ENCODE results near the gene CHMP5.

CHMP5 gene

DNA sequence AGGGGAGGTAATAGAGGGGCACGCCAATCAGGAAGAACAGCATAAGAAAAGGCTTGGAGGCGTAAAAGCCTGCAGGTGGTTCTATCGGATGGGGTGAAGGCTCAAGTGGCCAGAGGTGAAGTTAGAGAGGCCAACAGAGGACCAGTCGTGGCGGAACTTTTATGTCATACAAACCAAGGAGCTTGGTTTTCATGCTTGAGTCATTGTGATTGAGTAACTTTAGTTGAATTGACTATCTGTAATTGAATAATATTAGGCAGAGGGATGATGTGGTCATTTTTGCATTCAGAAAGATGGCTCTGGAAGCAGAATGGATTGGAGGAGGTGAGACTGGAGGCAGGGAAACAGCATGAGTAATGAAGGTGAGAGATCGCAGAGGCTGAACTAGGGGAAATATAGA is 32.0 kb upstream of the CHMP5 start:
- no peak for DNase-seq (ENCODE audit: low read depth)
- TF ChIP-seq, protein P1, sequence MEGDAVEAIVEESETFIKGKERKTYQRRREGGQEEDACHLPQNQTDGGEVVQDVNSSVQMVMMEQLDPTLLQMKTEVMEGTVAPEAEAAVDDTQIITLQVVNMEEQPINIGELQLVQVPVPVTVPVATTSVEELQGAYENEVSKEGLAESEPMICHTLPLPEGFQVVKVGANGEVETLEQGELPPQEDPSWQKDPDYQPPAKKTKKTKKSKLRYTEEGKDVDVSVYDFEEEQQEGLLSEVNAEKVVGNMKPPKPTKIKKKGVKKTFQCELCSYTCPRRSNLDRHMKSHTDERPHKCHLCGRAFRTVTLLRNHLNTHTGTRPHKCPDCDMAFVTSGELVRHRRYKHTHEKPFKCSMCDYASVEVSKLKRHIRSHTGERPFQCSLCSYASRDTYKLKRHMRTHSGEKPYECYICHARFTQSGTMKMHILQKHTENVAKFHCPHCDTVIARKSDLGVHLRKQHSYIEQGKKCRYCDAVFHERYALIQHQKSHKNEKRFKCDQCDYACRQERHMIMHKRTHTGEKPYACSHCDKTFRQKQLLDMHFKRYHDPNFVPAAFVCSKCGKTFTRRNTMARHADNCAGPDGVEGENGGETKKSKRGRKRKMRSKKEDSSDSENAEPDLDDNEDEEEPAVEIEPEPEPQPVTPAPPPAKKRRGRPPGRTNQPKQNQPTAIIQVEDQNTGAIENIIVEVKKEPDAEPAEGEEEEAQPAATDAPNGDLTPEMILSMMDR (IDR thresholded peaks at IDR 0.05; ENCODE audit: control insufficient read depth, insufficient read depth, low read depth, low read length, missing control alignments): no peak
- no peak overlapping the region for H3K4me3 ChIP-seq (ENCODE audit: control insufficient read depth, low read depth, low read length)

DNA sequence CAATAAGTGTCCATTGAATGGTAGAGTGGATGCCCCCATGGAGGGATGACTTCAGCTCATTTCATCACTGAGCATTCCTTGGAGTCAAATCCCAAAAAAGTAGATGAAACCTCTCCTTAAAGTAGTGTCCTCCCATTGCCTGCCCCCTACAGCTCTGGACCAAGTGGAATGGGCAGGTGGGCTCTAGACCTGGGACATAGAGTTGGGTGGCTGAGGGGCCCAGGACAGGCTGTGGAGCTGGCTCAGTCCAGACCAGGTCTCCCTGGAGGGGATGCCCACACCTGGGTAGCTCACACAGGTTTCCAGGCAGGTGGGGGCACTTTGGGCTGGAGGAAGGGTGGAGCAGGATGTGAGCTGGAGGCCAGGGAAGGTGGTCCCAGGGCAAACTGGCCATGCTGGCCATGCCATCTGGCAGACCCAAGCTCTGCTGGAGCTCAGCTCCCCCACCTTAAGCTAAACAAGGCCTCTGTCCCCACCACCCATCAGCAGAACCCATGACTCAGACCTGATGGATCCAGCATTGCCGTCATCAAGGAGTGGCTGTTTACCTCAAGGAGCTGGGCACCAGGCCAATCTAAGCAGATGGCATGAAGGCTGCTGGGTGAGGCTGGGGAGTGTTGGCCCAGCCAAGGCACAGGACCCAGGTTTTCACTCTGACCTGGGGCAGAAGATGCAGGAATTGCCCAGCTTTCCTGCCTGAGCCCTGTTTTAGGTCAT is 31.1 kb upstream of the CHMP5 start:
- no peak overlapping the region for H3K4me3 ChIP-seq (ENCODE audit: control insufficient read depth, low read depth, low read length)
- TF ChIP-seq, protein P1 (IDR thresholded peaks at IDR 0.05; ENCODE audit: control insufficient read depth, insufficient read depth, low read depth, low read length, missing control alignments): no peak
- peak; percentile 75 for DNase-seq (ENCODE audit: low read depth)

DNA sequence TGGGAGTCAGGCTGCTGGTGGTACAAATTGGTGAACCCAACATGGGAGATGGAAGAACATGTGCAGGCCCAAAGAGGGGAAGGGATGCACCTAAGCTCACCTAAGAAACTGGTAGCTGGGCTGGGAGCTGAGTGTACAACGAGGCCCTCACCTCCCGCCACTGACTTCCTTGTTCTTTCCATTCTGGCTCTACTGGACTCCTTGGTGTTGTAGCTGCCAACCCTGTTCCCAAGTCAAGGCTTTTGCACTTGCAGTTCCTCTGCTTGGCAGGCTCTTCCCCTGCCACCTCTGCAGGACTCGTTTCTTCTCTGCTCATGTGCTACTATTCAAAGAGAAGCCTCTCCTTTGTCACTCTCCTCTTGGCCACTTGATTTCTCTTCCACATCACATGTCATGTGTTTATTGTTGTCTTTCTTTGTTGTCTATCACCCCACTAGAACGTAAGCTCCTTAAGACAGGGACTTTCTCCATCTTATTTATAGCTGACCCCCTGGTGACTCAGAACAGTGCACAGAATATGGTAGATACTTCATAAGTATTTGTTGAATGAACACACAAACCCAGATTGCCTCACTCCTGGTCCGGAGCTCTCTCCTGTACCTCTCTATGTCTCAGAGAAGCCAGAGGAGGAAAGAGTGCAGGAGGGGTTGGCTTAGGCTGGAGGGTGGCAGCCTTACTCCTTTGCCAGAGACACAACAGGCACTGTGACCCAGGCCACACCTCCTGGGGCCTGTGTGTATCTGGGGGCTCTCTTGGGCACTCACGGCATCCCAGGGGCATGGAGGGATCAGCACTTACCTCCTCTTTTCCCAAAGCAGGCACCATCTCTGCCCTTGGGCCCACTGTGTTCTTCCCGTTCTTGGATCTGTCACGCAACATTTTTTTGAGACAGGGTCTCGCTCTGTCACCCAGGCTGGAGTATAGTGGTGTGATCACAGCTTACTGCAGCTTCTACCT is 30.1 kb upstream of the CHMP5 start:
- no peak overlapping the region for H3K4me3 ChIP-seq (ENCODE audit: control insufficient read depth, low read depth, low read length)
- TF ChIP-seq, protein P1 (IDR thresholded peaks at IDR 0.05; ENCODE audit: control insufficient read depth, insufficient read depth, low read depth, low read length, missing control alignments): no peak
- DNase-seq (ENCODE audit: low read depth): no peak

DNA sequence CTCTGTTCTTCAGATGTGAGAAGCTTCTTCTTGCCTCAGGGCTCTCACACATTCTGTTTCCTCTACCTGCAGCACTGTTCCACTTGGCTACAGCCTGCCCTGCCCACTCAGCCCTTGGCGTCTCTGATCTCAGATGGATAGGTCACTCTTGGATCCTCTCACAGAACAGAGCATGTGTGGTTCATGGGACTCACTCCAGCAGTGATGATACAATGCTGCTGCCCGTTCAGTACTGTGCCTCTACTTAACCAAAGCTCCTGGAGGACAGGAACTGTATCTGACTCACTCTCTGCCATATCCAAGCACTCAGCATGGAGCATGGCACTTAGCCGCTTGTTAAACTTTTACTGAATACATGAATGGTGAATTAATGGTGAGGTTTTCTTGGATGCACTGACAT is 28.3 kb upstream of the CHMP5 start:
- DNase-seq (ENCODE audit: low read depth): no peak
- TF ChIP-seq, protein P1 (IDR thresholded peaks at IDR 0.05; ENCODE audit: control insufficient read depth, insufficient read depth, low read depth, low read length, missing control alignments): no peak
- H3K4me3 ChIP-seq (ENCODE audit: control insufficient read depth, low read depth, low read length): no peak overlapping the region

DNA sequence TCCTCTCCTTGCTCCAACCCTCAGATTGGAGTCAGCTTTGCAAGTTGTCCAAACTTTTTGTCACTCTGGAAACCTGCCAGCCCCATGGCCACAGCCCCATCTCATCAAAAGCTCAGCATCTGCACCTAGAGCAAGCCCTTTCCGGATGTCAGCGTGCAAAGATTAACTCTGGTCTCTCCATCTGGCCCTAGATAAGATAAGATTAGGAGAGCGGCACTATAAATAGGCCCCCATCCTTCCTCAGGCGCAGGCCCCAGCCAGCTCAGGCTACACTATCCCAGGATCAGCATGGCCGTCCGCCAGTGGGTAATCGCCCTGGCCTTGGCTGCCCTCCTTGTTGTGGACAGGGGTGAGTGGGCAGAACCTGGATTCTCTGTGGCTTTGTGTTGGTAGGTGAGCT is 24.9 kb upstream of the CHMP5 start, which contains the start of gene SPINK4:
Gene SPINK4, plus strand, starts transcription at position 247 of the 400 bp plus-strand sequence. Its CDS starts 42 bp downstream, at position 289.
- H3K4me3 ChIP-seq (ENCODE audit: control insufficient read depth, low read depth, low read length): no peak within 1 kb of the TSS
- DNase-seq (ENCODE audit: low read depth): no peak
- TF ChIP-seq, protein P1 (IDR thresholded peaks at IDR 0.05; ENCODE audit: control insufficient read depth, insufficient read depth, low read depth, low read length, missing control alignments): no peak

DNA sequence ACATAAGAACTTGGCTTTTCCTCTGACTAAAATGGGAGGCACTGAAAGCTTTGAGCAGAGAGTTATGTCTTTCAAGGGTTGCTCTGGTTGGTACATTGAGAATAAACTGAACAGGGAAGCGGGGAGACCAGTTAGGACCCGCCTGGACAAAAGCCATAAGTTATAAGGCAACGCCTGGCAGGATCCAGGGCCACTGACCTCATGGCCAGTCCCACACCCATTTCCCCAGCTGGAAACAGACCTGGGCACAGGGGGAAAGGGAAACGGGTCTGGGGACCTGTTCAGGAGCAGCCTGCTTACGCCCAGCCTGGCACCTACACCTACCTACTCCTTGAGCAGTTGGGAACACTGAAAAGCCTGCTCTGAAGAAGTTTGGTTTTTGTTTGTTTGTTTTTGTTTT is 23.6 kb upstream of the CHMP5 start:
- H3K4me3 ChIP-seq (ENCODE audit: control insufficient read depth, low read depth, low read length): no peak overlapping the region
- DNase-seq (ENCODE audit: low read depth): no peak
- TF ChIP-seq, protein P1 (IDR thresholded peaks at IDR 0.05; ENCODE audit: control insufficient read depth, insufficient read depth, low read depth, low read length, missing control alignments): no peak

Data from AG09309 (cell line).